ENCODE results near the gene SCO2.

GRCh38 chr22:50481440-50482106, 43.8 kb downstream of the SCO2 start, which contains the start of gene ADM2:
- TF ChIP-seq YY1 (IDR thresholded peaks at IDR 0.05; ENCODE audit: low read depth) (0 out of 2 replicates have a peak, but pooled peaks have one; percentile 46), REST (IDR thresholded peaks at IDR 0.05; ENCODE audit: low read depth) (no peak), NFIC (IDR thresholded peaks at IDR 0.05) (no peak; the same call in 1 of the 2 replicates), TAF1 (IDR thresholded peaks at IDR 0.05; ENCODE audit: low read depth) (no peak), RAD21 (IDR thresholded peaks at IDR 0.05; ENCODE audit: low read depth) (no peak), MAX (IDR thresholded peaks at IDR 0.05) (peak; percentile 22; the same call in 1 of the 2 replicates), CEBPB (IDR thresholded peaks at IDR 0.05) (peak; percentile 58; the same call in 1 of the 2 replicates), ZBTB7A (IDR thresholded peaks at IDR 0.05; ENCODE audit: low read depth) (no peak), EP300 (IDR thresholded peaks at IDR 0.05; ENCODE audit: borderline replicate concordance) (no peak)

Data from Ishikawa (cell line).